ENCODE results near the gene NKRF.

NKRF gene

GRCh38 chrX:119606280-119607017 lies at the start of gene NKRF:
TSS of gene NKRF (minus strand) at chrX:119606424.
- Histone ChIP-seq H3K27ac (ENCODE audit: low read length) (peak within 1 kb of the TSS; percentile 92), H3K9ac (ENCODE audit: low read length in 2 of 2) (peak within 1 kb of the TSS; percentile 86 to 90), H3K27me3 (ENCODE audit: control insufficient read depth in 1 of 2, insufficient read depth in 2 of 2, low read length in 2 of 2) (no peaks in the 10 kb centered on the region), H3K4me1 (ENCODE audit: control insufficient read depth, insufficient read depth, low read length) (no peaks in the 10 kb centered on the region), H3K36me3 (ENCODE audit: control insufficient read depth in 2 of 2, insufficient read depth in 2 of 2, low read length in 2 of 2) (no peaks in the 10 kb centered on the region), H3K9me3 (ENCODE audit: control insufficient read depth in 2 of 2, low read length in 2 of 2) (no peaks in the 10 kb centered on the region), H3K4me3 (ENCODE audit: low read length in 2 of 2) (peak within 1 kb of the TSS; percentile 76 to 88)

GRCh38 chrX:119655125-119655524 lies 48.9 kb upstream of the NKRF start:
- H3K4me3 ChIP-seq (ENCODE audit: low read length in 2 of 2), result no peak overlapping the region
- no peaks in the 10 kb centered on the region for H3K9me3 ChIP-seq (ENCODE audit: control insufficient read depth in 2 of 2, low read length in 2 of 2)
- peak overlapping the region in 1 of 2 donors; percentile 41 for H3K9ac ChIP-seq (ENCODE audit: low read length in 2 of 2)
- no peaks in the 10 kb centered on the region for H3K27me3 ChIP-seq (ENCODE audit: control insufficient read depth in 1 of 2, insufficient read depth in 2 of 2, low read length in 2 of 2)
- H3K27ac ChIP-seq (ENCODE audit: low read length), result no peak overlapping the region
- H3K36me3 ChIP-seq (ENCODE audit: control insufficient read depth in 2 of 2, insufficient read depth in 2 of 2, low read length in 2 of 2), result peaks cover 1 to 3% of the 10 kb centered on the region in 2 donors
- H3K4me1 ChIP-seq (ENCODE audit: control insufficient read depth, insufficient read depth, low read length), result peaks cover 7% of the 10 kb centered on the region

GRCh38 chrX:119654112-119654531 lies 47.9 kb upstream of the NKRF start:
- peaks cover 4 to 5% of the 10 kb centered on the region in 2 donors for H3K36me3 ChIP-seq (ENCODE audit: control insufficient read depth in 2 of 2, insufficient read depth in 2 of 2, low read length in 2 of 2)
- peak overlapping the region in 1 of 2 donors; percentile 13 for H3K9ac ChIP-seq (ENCODE audit: low read length in 2 of 2)
- no peak overlapping the region for H3K4me3 ChIP-seq (ENCODE audit: low read length in 2 of 2)
- H3K9me3 ChIP-seq (ENCODE audit: control insufficient read depth in 2 of 2, low read length in 2 of 2), result no peaks in the 10 kb centered on the region
- H3K27ac ChIP-seq (ENCODE audit: low read length), result peak overlapping the region; percentile 58
- H3K4me1 ChIP-seq (ENCODE audit: control insufficient read depth, insufficient read depth, low read length), result peaks cover 7% of the 10 kb centered on the region
- no peaks in the 10 kb centered on the region for H3K27me3 ChIP-seq (ENCODE audit: control insufficient read depth in 1 of 2, insufficient read depth in 2 of 2, low read length in 2 of 2)

- no peak overlapping the region for H3K4me3 ChIP-seq (ENCODE audit: low read length in 2 of 2)
- peaks cover 0 to 2% of the 10 kb centered on the region in 2 donors for H3K27me3 ChIP-seq (ENCODE audit: control insufficient read depth in 1 of 2, insufficient read depth in 2 of 2, low read length in 2 of 2)
Observed at GRCh38 chrX:119648421-119648775, 42.2 kb upstream of the NKRF start.

GRCh38 chrX:119647552-119648420 lies 41.6 kb upstream of the NKRF start:
- no peak overlapping the region for H3K4me3 ChIP-seq (ENCODE audit: low read length in 2 of 2)
- no peaks in the 10 kb centered on the region for H3K4me1 ChIP-seq (ENCODE audit: control insufficient read depth, insufficient read depth, low read length)
- no peak overlapping the region for H3K27ac ChIP-seq (ENCODE audit: low read length)
- H3K9me3 ChIP-seq (ENCODE audit: control insufficient read depth in 2 of 2, low read length in 2 of 2), result no peaks in the 10 kb centered on the region
- H3K36me3 ChIP-seq (ENCODE audit: control insufficient read depth in 2 of 2, insufficient read depth in 2 of 2, low read length in 2 of 2), result peaks cover 11 to 12% of the 10 kb centered on the region in 2 donors
- H3K27me3 ChIP-seq (ENCODE audit: control insufficient read depth in 1 of 2, insufficient read depth in 2 of 2, low read length in 2 of 2), result peaks cover 0 to 4% of the 10 kb centered on the region in 2 donors
- no peak overlapping the region for H3K9ac ChIP-seq (ENCODE audit: low read length in 2 of 2)

More at GRCh38 chrX:119648421-119648775, 42.2 kb upstream of the NKRF start:
- Histone ChIP-seq H3K9me3 (ENCODE audit: control insufficient read depth in 2 of 2, low read length in 2 of 2) (no peaks in the 10 kb centered on the region), H3K9ac (ENCODE audit: low read length in 2 of 2) (no peak overlapping the region), H3K4me1 (ENCODE audit: control insufficient read depth, insufficient read depth, low read length) (no peaks in the 10 kb centered on the region), H3K27ac (ENCODE audit: low read length) (no peak overlapping the region), H3K36me3 (ENCODE audit: control insufficient read depth in 2 of 2, insufficient read depth in 2 of 2, low read length in 2 of 2) (peaks cover 11 to 12% of the 10 kb centered on the region in 2 donors)

GRCh38 chrX:119647089-119647488 lies 40.9 kb upstream of the NKRF start:
- Histone ChIP-seq H3K9me3 (ENCODE audit: control insufficient read depth in 2 of 2, low read length in 2 of 2) (no peaks in the 10 kb centered on the region), H3K27me3 (ENCODE audit: control insufficient read depth in 1 of 2, insufficient read depth in 2 of 2, low read length in 2 of 2) (peaks cover 0 to 4% of the 10 kb centered on the region in 2 donors), H3K4me3 (ENCODE audit: low read length in 2 of 2) (no peak overlapping the region), H3K27ac (ENCODE audit: low read length) (no peak overlapping the region), H3K4me1 (ENCODE audit: control insufficient read depth, insufficient read depth, low read length) (no peaks in the 10 kb centered on the region), H3K9ac (ENCODE audit: low read length in 2 of 2) (no peak overlapping the region), H3K36me3 (ENCODE audit: control insufficient read depth in 2 of 2, insufficient read depth in 2 of 2, low read length in 2 of 2) (peaks cover 7 to 12% of the 10 kb centered on the region in 2 donors)

GRCh38 chrX:119646515-119646914 lies 40.3 kb upstream of the NKRF start:
- Histone ChIP-seq H3K4me1 (ENCODE audit: control insufficient read depth, insufficient read depth, low read length) (no peaks in the 10 kb centered on the region), H3K4me3 (ENCODE audit: low read length in 2 of 2) (no peak overlapping the region), H3K36me3 (ENCODE audit: control insufficient read depth in 2 of 2, insufficient read depth in 2 of 2, low read length in 2 of 2) (peaks cover 7 to 12% of the 10 kb centered on the region in 2 donors), H3K9ac (ENCODE audit: low read length in 2 of 2) (no peak overlapping the region), H3K27ac (ENCODE audit: low read length) (no peak overlapping the region), H3K9me3 (ENCODE audit: control insufficient read depth in 2 of 2, low read length in 2 of 2) (no peaks in the 10 kb centered on the region), H3K27me3 (ENCODE audit: control insufficient read depth in 1 of 2, insufficient read depth in 2 of 2, low read length in 2 of 2) (peaks cover 0 to 4% of the 10 kb centered on the region in 2 donors)

GRCh38 chrX:119643696-119644095 lies 37.5 kb upstream of the NKRF start:
- Histone ChIP-seq H3K27ac (ENCODE audit: low read length) (no peak overlapping the region), H3K4me3 (ENCODE audit: low read length in 2 of 2) (no peak overlapping the region)

GRCh38 chrX:119640731-119641170 lies 34.5 kb upstream of the NKRF start:
- H3K9ac ChIP-seq (ENCODE audit: low read length in 2 of 2), result no peak overlapping the region
- peaks cover 20 to 21% of the 10 kb centered on the region in 2 donors for H3K36me3 ChIP-seq (ENCODE audit: control insufficient read depth in 2 of 2, insufficient read depth in 2 of 2, low read length in 2 of 2)
- H3K9me3 ChIP-seq (ENCODE audit: control insufficient read depth in 2 of 2, low read length in 2 of 2), result no peaks in the 10 kb centered on the region
- H3K4me1 ChIP-seq (ENCODE audit: control insufficient read depth, insufficient read depth, low read length), result no peaks in the 10 kb centered on the region
- no peak overlapping the region for H3K4me3 ChIP-seq (ENCODE audit: low read length in 2 of 2)
- H3K27me3 ChIP-seq (ENCODE audit: control insufficient read depth in 1 of 2, insufficient read depth in 2 of 2, low read length in 2 of 2), result peaks cover 0 to 7% of the 10 kb centered on the region in 2 donors
- H3K27ac ChIP-seq (ENCODE audit: low read length), result no peak overlapping the region

More at GRCh38 chrX:119643696-119644095, 37.5 kb upstream of the NKRF start:
- H3K27me3 ChIP-seq (ENCODE audit: control insufficient read depth in 1 of 2, insufficient read depth in 2 of 2, low read length in 2 of 2), result peaks cover 0 to 9% of the 10 kb centered on the region in 2 donors
- no peaks in the 10 kb centered on the region for H3K9me3 ChIP-seq (ENCODE audit: control insufficient read depth in 2 of 2, low read length in 2 of 2)
- peaks cover 16 to 17% of the 10 kb centered on the region in 2 donors for H3K36me3 ChIP-seq (ENCODE audit: control insufficient read depth in 2 of 2, insufficient read depth in 2 of 2, low read length in 2 of 2)
- H3K9ac ChIP-seq (ENCODE audit: low read length in 2 of 2), result no peak overlapping the region
- no peaks in the 10 kb centered on the region for H3K4me1 ChIP-seq (ENCODE audit: control insufficient read depth, insufficient read depth, low read length)

- H3K36me3 ChIP-seq (ENCODE audit: control insufficient read depth in 2 of 2, insufficient read depth in 2 of 2, low read length in 2 of 2), result peaks cover 21 to 23% of the 10 kb centered on the region in 2 donors
- H3K9ac ChIP-seq (ENCODE audit: low read length in 2 of 2), result no peak overlapping the region
- H3K4me1 ChIP-seq (ENCODE audit: control insufficient read depth, insufficient read depth, low read length), result no peaks in the 10 kb centered on the region
- no peak overlapping the region for H3K27ac ChIP-seq (ENCODE audit: low read length)
- no peak overlapping the region for H3K4me3 ChIP-seq (ENCODE audit: low read length in 2 of 2)
- no peaks in the 10 kb centered on the region for H3K9me3 ChIP-seq (ENCODE audit: control insufficient read depth in 2 of 2, low read length in 2 of 2)
- peaks cover 0 to 7% of the 10 kb centered on the region in 2 donors for H3K27me3 ChIP-seq (ENCODE audit: control insufficient read depth in 1 of 2, insufficient read depth in 2 of 2, low read length in 2 of 2)
Observed at GRCh38 chrX:119638725-119639471, 32.7 kb upstream of the NKRF start.
